ENCODE data around the gene ZIC2. TPM values are rescaled to one million over a fixed set of nuclear protein-coding genes. Genes with fewer than 3 reads are reported as not detected.
"Not testable (repeated sequence)": the region's sequence is repeated elsewhere in the genome, so short reads cannot be mapped to it uniquely, and the experiment has no call there.

The ZIC2 gene
- total RNA-seq, 1 experiment from 2014 or later, result 44.4 TPM

GRCh38 chr13:99944606-99945005 lies 37.0 kb upstream of the ZIC2 start:
- no peak for ATAC-seq
- intact Hi-C loops (cut with micrococcal nuclease), result no loop called here
- POLR2A ChIA-PET, result no interaction called here
- Histone ChIP-seq H3K9me3 (ENCODE audit: control insufficient read depth in 1 of 2, insufficient read depth in 1 of 2, low read depth in 1 of 2, low read length in 2 of 2) (no peaks in the 10 kb centered on the region), H3K9ac (ENCODE audit: low read length) (no peak overlapping the region), H2AFZ (ENCODE audit: low read depth, low read length, poor library complexity, severe bottlenecking) (no peak overlapping the region), H3K4me3 (replicated peaks in 1 of 2; ENCODE audit: low read depth in 1 of 2, low read length in 2 of 2) (no peak overlapping the region), H4K20me1 (ENCODE audit: insufficient read depth) (no peaks in the 10 kb centered on the region), H3K9me2 (ENCODE audit: insufficient read depth) (no peaks in the 10 kb centered on the region), H3K27me3 (ENCODE audit: insufficient read depth, low read length) (no peaks in the 10 kb centered on the region), H3K27ac (ENCODE audit: low read depth, low read length) (no peak overlapping the region), H3K36me3 (ENCODE audit: control insufficient read depth in 1 of 2, insufficient read depth in 2 of 2, low read length in 2 of 2) (no peaks in the 10 kb centered on the region), H3K79me2 (ENCODE audit: insufficient read depth, low read length) (no peaks in the 10 kb centered on the region), H3K4me1 (ENCODE audit: control insufficient read depth in 1 of 2, insufficient read depth in 2 of 2, low read length in 2 of 2) (peaks cover 4% of the 10 kb centered on the region in 2 experiments; a peak in 2 of 4 replicates), H3K4me2 (ENCODE audit: low read length) (no peak overlapping the region)
- no TSS peak for BruUV-seq (replicated peaks)
- RAD21 ChIA-PET (ENCODE audit: low non-redundant PET in 1 of 2, low total read pairs in 2 of 2, uncharacterized antibody in 2 of 2, unreplicated experiment in 2 of 2), result no interaction called here
- TF ChIP-seq SP1 (IDR thresholded peaks at IDR 0.05; ENCODE audit: low read depth) (no peak), SRF (IDR thresholded peaks at IDR 0.05; ENCODE audit: low read depth) (no peak), EZH2 (IDR thresholded peaks at IDR 0.05) (no peak), SIN3A (IDR thresholded peaks at IDR 0.05; ENCODE audit: low read depth) (no peak), ZNF274 (IDR thresholded peaks at IDR 0.05; ENCODE audit: low read depth, low read length) (no peak), FOSL1 (IDR thresholded peaks at IDR 0.05; ENCODE audit: low read depth) (no peak)
- CTCF ChIA-PET, result no interaction called here
- no peak for DNase-seq (ENCODE audit: low read depth, low spot score)

- RAD21 ChIA-PET (ENCODE audit: low non-redundant PET in 1 of 2, low total read pairs in 2 of 2, uncharacterized antibody in 2 of 2, unreplicated experiment in 2 of 2); H3K36me3 ChIP-seq (ENCODE audit: control insufficient read depth in 1 of 2, insufficient read depth in 2 of 2, low read length in 2 of 2); CTCF ChIA-PET; H3K9me3 ChIP-seq (ENCODE audit: control insufficient read depth in 1 of 2, insufficient read depth in 1 of 2, low read depth in 1 of 2, low read length in 2 of 2); H3K4me2 ChIP-seq (ENCODE audit: low read length); ATAC-seq; POLR2A ChIA-PET; H3K9me2 ChIP-seq (ENCODE audit: insufficient read depth); intact Hi-C loops (cut with micrococcal nuclease); H3K4me3 ChIP-seq (replicated peaks in 1 of 2; ENCODE audit: low read depth in 1 of 2, low read length in 2 of 2); H2AFZ ChIP-seq (ENCODE audit: low read depth, low read length, poor library complexity, severe bottlenecking); H3K79me2 ChIP-seq (ENCODE audit: insufficient read depth, low read length); H3K27ac ChIP-seq (ENCODE audit: low read depth, low read length); H3K27me3 ChIP-seq (ENCODE audit: insufficient read depth, low read length); DNase-seq (ENCODE audit: low read depth, low spot score); H3K4me1 ChIP-seq (ENCODE audit: control insufficient read depth in 1 of 2, insufficient read depth in 2 of 2, low read length in 2 of 2); H4K20me1 ChIP-seq (ENCODE audit: insufficient read depth); H3K9ac ChIP-seq (ENCODE audit: low read length); BruUV-seq (replicated peaks): not testable (repeated sequence)
Measured at GRCh38 chr13:99945515-99945914, 36.1 kb upstream of the ZIC2 start.

Measured in HCT116 (cell line).